ENCODE results near the gene ZFYVE1.

Gene ZFYVE1

GRCh38 chr14:73000073-73000472 is 26.8 kb downstream of the ZFYVE1 start:
- in situ Hi-C loops (cut with HindIII; ENCODE audit: low sequenced_read_pairs): no loop called here
- no peak overlapping the region for H3K4me3 ChIP-seq (ENCODE audit: low read depth, low read length)
- DNase-seq (ENCODE audit: low read depth): no peak
- no peak for TF ChIP-seq CTCF (IDR thresholded peaks at IDR 0.05; ENCODE audit: low read depth, low read length, missing control alignments)

GRCh38 chr14:72999316-72999715 is 27.6 kb downstream of the ZFYVE1 start:
- H3K4me3 ChIP-seq (ENCODE audit: low read depth, low read length): no peak overlapping the region
- TF ChIP-seq CTCF (IDR thresholded peaks at IDR 0.05; ENCODE audit: low read depth, low read length, missing control alignments): no peak
- DNase-seq (ENCODE audit: low read depth): no peak
- in situ Hi-C loops (cut with HindIII; ENCODE audit: low sequenced_read_pairs): no loop called here

GRCh38 chr14:72998252-72998903 is 28.5 kb downstream of the ZFYVE1 start:
- no peak overlapping the region for H3K4me3 ChIP-seq (ENCODE audit: low read depth, low read length)
- no peak for DNase-seq (ENCODE audit: low read depth)
- no peak for TF ChIP-seq CTCF (IDR thresholded peaks at IDR 0.05; ENCODE audit: low read depth, low read length, missing control alignments)
- in situ Hi-C loops (cut with HindIII; ENCODE audit: low sequenced_read_pairs): no loop called here

GRCh38 chr14:72996916-72997315 is 30.0 kb downstream of the ZFYVE1 start:
- no peak for DNase-seq (ENCODE audit: low read depth)
- no peak for TF ChIP-seq CTCF (IDR thresholded peaks at IDR 0.05; ENCODE audit: low read depth, low read length, missing control alignments)
- H3K4me3 ChIP-seq (ENCODE audit: low read depth, low read length): no peak overlapping the region
- in situ Hi-C loops (cut with HindIII; ENCODE audit: low sequenced_read_pairs): no loop called here

- H3K4me3 ChIP-seq (ENCODE audit: low read depth, low read length): no peak overlapping the region
- in situ Hi-C loops (cut with HindIII; ENCODE audit: low sequenced_read_pairs): no loop called here
- DNase-seq (ENCODE audit: low read depth): no peak
- no peak for TF ChIP-seq CTCF (IDR thresholded peaks at IDR 0.05; ENCODE audit: low read depth, low read length, missing control alignments)
These were observed 36.7 kb downstream of the ZFYVE1 start for GRCh38 chr14:72990171-72990570.

- in situ Hi-C loops (cut with HindIII; ENCODE audit: low sequenced_read_pairs): no loop called here
- DNase-seq (ENCODE audit: low read depth): no peak
- TF ChIP-seq CTCF (IDR thresholded peaks at IDR 0.05; ENCODE audit: low read depth, low read length, missing control alignments): no peak
These were observed 40.0 kb downstream of the ZFYVE1 start for GRCh38 chr14:72986857-72987256.

More at GRCh38 chr14:72986857-72987256, 40.0 kb downstream of the ZFYVE1 start:
- H3K4me3 ChIP-seq (ENCODE audit: low read depth, low read length): no peak overlapping the region

Data from astrocyte of the cerebellum (primary cell).